ENCODE results near the gene ILDR1. TPM values are rescaled to one million over a fixed set of nuclear protein-coding genes. Genes with fewer than 3 reads are reported as not detected.

ILDR1 gene
- total and polyA plus RNA-seq, 2 of the 4 experiments (the other 2 are of a cell fraction), result not detected

DNA sequence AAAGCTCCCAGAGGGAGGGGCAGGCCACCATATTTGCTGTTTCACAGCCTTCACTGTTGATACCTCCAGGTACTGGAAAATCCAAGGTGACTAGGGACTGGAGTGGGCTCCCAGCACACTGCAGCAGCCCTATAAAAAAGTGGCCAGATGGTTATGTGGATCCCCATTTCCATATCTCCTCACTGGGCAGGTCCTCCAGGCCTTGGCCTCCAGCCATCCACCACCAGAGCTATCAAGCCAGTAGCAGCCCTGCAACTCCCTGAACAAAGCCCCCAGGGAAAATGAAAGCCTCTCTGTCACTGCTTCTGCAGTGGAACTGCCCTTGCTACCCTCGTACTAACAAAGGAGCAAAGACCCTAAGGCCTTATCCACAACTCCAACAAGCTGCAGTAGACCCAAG, 58.4 kb downstream of the ILDR1 start:
- ChIA-PET POLR2A (ENCODE audit: unreplicated experiment) (no interaction called here), CTCF (no interaction called here)
- Histone ChIP-seq H3K56ac (ENCODE audit: extremely low read depth, insufficient read depth, low read length) (no peak overlapping the region), H2BK20ac (ENCODE audit: low read depth, low read length) (no peak overlapping the region), H3K9me3 (ENCODE audit: control insufficient read depth, insufficient read depth, low read length) (no peaks in the 10 kb centered on the region), H2AFZ (replicated peaks; ENCODE audit: low read length, poor library complexity) (no peak overlapping the region), H4K91ac (ENCODE audit: insufficient read depth, low read depth, low read length) (no peak overlapping the region), H2BK15ac (ENCODE audit: low read depth, low read length) (no peak overlapping the region), H4K20me1 (ENCODE audit: insufficient read depth, low read length) (no peaks in the 10 kb centered on the region), H3K36me3 (ENCODE audit: control insufficient read depth, insufficient read depth, low read length) (no peaks in the 10 kb centered on the region), H3K79me1 (ENCODE audit: low read depth in 1 of 2, low read length in 2 of 2) (no peaks in the 10 kb centered on the region), H4K5ac (ENCODE audit: low read depth, low read length) (no peak overlapping the region), H2AK5ac (ENCODE audit: low read depth, low read length) (no peak overlapping the region), H3K23ac (ENCODE audit: low read depth, low read length) (no peak overlapping the region), H3K4ac (ENCODE audit: low read depth, low read length) (no peak overlapping the region), H3K27me3 (ENCODE audit: control insufficient read depth, insufficient read depth, low read length) (peaks cover 3% of the 10 kb centered on the region), H3K4me3 (ENCODE audit: insufficient read depth, low read depth, low read length) (no peak overlapping the region), H3K4me1 (ENCODE audit: control insufficient read depth, insufficient read depth, low read length) (no peaks in the 10 kb centered on the region), H3K9me1 (ENCODE audit: insufficient read depth, low read length) (no peaks in the 10 kb centered on the region), H3K18ac (ENCODE audit: low read depth, low read length) (no peak overlapping the region), H2BK120ac (ENCODE audit: low read depth, low read length) (no peak overlapping the region), H2AK9ac (replicated peaks; ENCODE audit: low read depth, low read length, poor library complexity) (no peak overlapping the region), H3K27ac (ENCODE audit: insufficient read depth, low read length) (no peak overlapping the region), H4K8ac (ENCODE audit: low read depth in 2 of 2, low read length in 2 of 2) (no peak overlapping the region), H2BK5ac (ENCODE audit: low read depth, low read length, poor library complexity, severe bottlenecking) (no peak overlapping the region), H3K14ac (replicated peaks; ENCODE audit: low read depth, low read length) (no peak overlapping the region), H3K4me2 (ENCODE audit: low read depth, low read length) (no peak overlapping the region), H3K9ac (ENCODE audit: low read depth, low read length) (no peak overlapping the region)
- TF ChIP-seq MAZ (IDR thresholded peaks at IDR 0.05; ENCODE audit: borderline replicate concordance, low read depth, low read length), result no peak
- TF ChIP-seq, protein P1, sequence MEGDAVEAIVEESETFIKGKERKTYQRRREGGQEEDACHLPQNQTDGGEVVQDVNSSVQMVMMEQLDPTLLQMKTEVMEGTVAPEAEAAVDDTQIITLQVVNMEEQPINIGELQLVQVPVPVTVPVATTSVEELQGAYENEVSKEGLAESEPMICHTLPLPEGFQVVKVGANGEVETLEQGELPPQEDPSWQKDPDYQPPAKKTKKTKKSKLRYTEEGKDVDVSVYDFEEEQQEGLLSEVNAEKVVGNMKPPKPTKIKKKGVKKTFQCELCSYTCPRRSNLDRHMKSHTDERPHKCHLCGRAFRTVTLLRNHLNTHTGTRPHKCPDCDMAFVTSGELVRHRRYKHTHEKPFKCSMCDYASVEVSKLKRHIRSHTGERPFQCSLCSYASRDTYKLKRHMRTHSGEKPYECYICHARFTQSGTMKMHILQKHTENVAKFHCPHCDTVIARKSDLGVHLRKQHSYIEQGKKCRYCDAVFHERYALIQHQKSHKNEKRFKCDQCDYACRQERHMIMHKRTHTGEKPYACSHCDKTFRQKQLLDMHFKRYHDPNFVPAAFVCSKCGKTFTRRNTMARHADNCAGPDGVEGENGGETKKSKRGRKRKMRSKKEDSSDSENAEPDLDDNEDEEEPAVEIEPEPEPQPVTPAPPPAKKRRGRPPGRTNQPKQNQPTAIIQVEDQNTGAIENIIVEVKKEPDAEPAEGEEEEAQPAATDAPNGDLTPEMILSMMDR (conservative IDR thresholded peaks at IDR 0.05; ENCODE audit: low read depth, low read length), result no peak
- TF ChIP-seq FOS (IDR thresholded peaks at IDR 0.05; ENCODE audit: low read depth, low read length), result no peak
- TF ChIP-seq RAD21 (IDR thresholded peaks at IDR 0.05; ENCODE audit: low read length), result no peak
- TF ChIP-seq, protein P2, sequence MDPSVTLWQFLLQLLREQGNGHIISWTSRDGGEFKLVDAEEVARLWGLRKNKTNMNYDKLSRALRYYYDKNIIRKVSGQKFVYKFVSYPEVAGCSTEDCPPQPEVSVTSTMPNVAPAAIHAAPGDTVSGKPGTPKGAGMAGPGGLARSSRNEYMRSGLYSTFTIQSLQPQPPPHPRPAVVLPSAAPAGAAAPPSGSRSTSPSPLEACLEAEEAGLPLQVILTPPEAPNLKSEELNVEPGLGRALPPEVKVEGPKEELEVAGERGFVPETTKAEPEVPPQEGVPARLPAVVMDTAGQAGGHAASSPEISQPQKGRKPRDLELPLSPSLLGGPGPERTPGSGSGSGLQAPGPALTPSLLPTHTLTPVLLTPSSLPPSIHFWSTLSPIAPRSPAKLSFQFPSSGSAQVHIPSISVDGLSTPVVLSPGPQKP (IDR thresholded peaks at IDR 0.05; ENCODE audit: borderline replicate concordance, low read depth, low read length), result no peak
- no peak for TF ChIP-seq CEBPB (IDR thresholded peaks at IDR 0.05; ENCODE audit: low read depth, low read length)
- TF ChIP-seq BHLHE40 (IDR thresholded peaks at IDR 0.05; ENCODE audit: low read depth, low read length), result no peak
- TF ChIP-seq MAFK (IDR thresholded peaks at IDR 0.05; ENCODE audit: low read depth, low read length), result no peak
- TF ChIP-seq POLR2A (IDR thresholded peaks at IDR 0.05; ENCODE audit: low read depth, low read length), result no peak
- TF ChIP-seq MXI1 (IDR thresholded peaks at IDR 0.05; ENCODE audit: borderline replicate concordance, low read depth, low read length), result no peak
- no peak for TF ChIP-seq NFE2L2 (IDR thresholded peaks at IDR 0.05; ENCODE audit: low read depth, low read length)
- no peak for TF ChIP-seq RCOR1 (IDR thresholded peaks at IDR 0.05; ENCODE audit: insufficient replicate concordance, low read length)
- TF ChIP-seq, protein P3, sequence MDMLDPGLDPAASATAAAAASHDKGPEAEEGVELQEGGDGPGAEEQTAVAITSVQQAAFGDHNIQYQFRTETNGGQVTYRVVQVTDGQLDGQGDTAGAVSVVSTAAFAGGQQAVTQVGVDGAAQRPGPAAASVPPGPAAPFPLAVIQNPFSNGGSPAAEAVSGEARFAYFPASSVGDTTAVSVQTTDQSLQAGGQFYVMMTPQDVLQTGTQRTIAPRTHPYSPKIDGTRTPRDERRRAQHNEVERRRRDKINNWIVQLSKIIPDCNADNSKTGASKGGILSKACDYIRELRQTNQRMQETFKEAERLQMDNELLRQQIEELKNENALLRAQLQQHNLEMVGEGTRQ (IDR thresholded peaks at IDR 0.05; ENCODE audit: low read depth, low read length), result no peak
- no CpG with 5 or more reads among the region's 1 CpG for WGBS, 2 experiments (ENCODE audit: extremely low coverage in 2 of 2, insufficient read length in 1 of 2)
- in situ Hi-C loops (cut with MboI; ENCODE audit: low sequenced_read_pairs), result no loop called here
- ATAC-seq (ENCODE audit: low read depth) (no peak), DNase-seq (no peak)
- dilution Hi-C loops (cut with HindIII; ENCODE audit: low sequenced_read_pairs, unreplicated experiment), result no loop called here
- intact Hi-C loops (cut with micrococcal nuclease), result no loop called here
- no TSS peak for BruUV-seq (replicated peaks)
